ENCODE data around the gene NT5M. TPM values are rescaled to one million over a fixed set of nuclear protein-coding genes. Genes with fewer than 3 reads are reported as not detected.

NT5M gene
- 6.5 to 10.7 TPM (median 9.9 TPM) in 5 replicates for total RNA-seq (2022; extraction: Qiagen RNA extraction; ENCODE audit: low read depth)

GRCh38 chr17:17303010-17303846 is at the start of gene NT5M:
TSS of gene NT5M (plus strand) at chr17:17303373. CDS start at chr17:17303551, 178 bp downstream.

GRCh38 chr17:17280613-17281549 is 22.3 kb upstream of the NT5M start, which contains the start of gene COPS3:
TSS of gene COPS3 (minus strand) at chr17:17281246. CDS start at chr17:17281186, 60 bp downstream.

Other genes starting within 250 kb of the NT5M start
- 6.6 to 8.5 TPM (median 7.1 TPM) in 5 replicates for gene PLD6, start 97.0 kb upstream of the NT5M start, total RNA-seq (2022; extraction: Qiagen RNA extraction; ENCODE audit: low read depth)
- gene FLCN, start 66.2 kb upstream of the NT5M start, total RNA-seq (2022; extraction: Qiagen RNA extraction; ENCODE audit: low read depth): 32.8 to 42.1 TPM (median 34.4 TPM) in 5 replicates
- 145 to 158 TPM (median 155 TPM) in 5 replicates for gene COPS3, start 22.1 kb upstream of the NT5M start, total RNA-seq (2022; extraction: Qiagen RNA extraction; ENCODE audit: low read depth)
- 18.2 to 19.9 TPM (median 18.5 TPM) in 5 replicates for gene MED9, start 173.6 kb downstream of the NT5M start, total RNA-seq (2022; extraction: Qiagen RNA extraction; ENCODE audit: low read depth)
- 0.54 to 0.75 TPM (median 0.69 TPM) in 5 replicates for gene RASD1, start 193.0 kb downstream of the NT5M start, total RNA-seq (2022; extraction: Qiagen RNA extraction; ENCODE audit: low read depth)

Data from A549 treated with DMSO at 1 μM for 4 hours (cell line).